Nephron progenitor cell (in vitro differentiated cells): Measurements from ENCODE around the gene GMDS.

Source experiments
- DNase-seq: peaks from one replicate; pipeline ENCODE4 v3.0.0; 2021
- H3K27ac Mint-ChIP-seq: 2 replicates; pipeline ENCODE4 v1.8.0; 2021; ENCODE audit warnings: mild to moderate bottlenecking, moderate library complexity, mixed read lengths
- H3K27me3 Mint-ChIP-seq: 2 replicates; pipeline ENCODE4 v1.8.0; 2021; ENCODE audit warnings: mild to moderate bottlenecking, low read depth, mixed read lengths; ENCODE audit not compliant: poor library complexity
- H3K36me3 Mint-ChIP-seq: 2 replicates; pipeline ENCODE4 v1.8.0; 2021; ENCODE audit warnings: low read depth, mixed read lengths
- H3K4me1 Mint-ChIP-seq: 2 replicates; pipeline ENCODE4 v1.8.0; 2021; ENCODE audit warnings: mixed read lengths
- H3K4me3 Mint-ChIP-seq: 2 replicates; pipeline ENCODE4 v1.8.0; 2021; ENCODE audit warnings: mild to moderate bottlenecking, moderate library complexity, mixed read lengths
- H3K9me3 Mint-ChIP-seq: 2 replicates; pipeline ENCODE4 v1.8.0; 2021; ENCODE audit warnings: mild to moderate bottlenecking, moderate library complexity, mixed read lengths
- CTCF ChIP-seq: fragments of 200-600 bp; sonication (generic); IDR thresholded peaks from 2 replicates; pipeline ENCODE4 v1.5.0; 2021; ENCODE audit warnings: antibody characterized with exemption

The GMDS gene

GRCh38 chr6:1597121-1597744 lies 648.2 kb downstream of the GMDS start:
- Mint-ChIP-seq H3K27me3 (peaks cover 25% of the 10 kb centered on the region), H3K9me3 (no peaks in the 10 kb centered on the region), H3K4me3 (peak overlapping the region; percentile 63), H3K36me3 (no peaks in the 10 kb centered on the region), H3K4me1 (peaks cover 61% of the 10 kb centered on the region), H3K27ac (no peak overlapping the region)
- no peak for TF ChIP-seq CTCF
- DNase-seq = no peak

GRCh38 chr6:1596088-1596852 lies 649.1 kb downstream of the GMDS start:
- Mint-ChIP-seq H3K27ac (no peak overlapping the region), H3K27me3 (peaks cover 32% of the 10 kb centered on the region), H3K4me3 (peak overlapping the region; percentile 41), H3K4me1 (peaks cover 60% of the 10 kb centered on the region), H3K36me3 (no peaks in the 10 kb centered on the region), H3K9me3 (no peaks in the 10 kb centered on the region)
- DNase-seq = peak; percentile 80
- TF ChIP-seq CTCF = peak; percentile 96

GRCh38 chr6:1595271-1596087 lies 649.9 kb downstream of the GMDS start:
- Mint-ChIP-seq H3K27me3 (peaks cover 31% of the 10 kb centered on the region), H3K4me1 (peaks cover 53% of the 10 kb centered on the region), H3K4me3 (no peak overlapping the region), H3K27ac (no peak overlapping the region), H3K9me3 (no peaks in the 10 kb centered on the region), H3K36me3 (no peaks in the 10 kb centered on the region)
- no peak for DNase-seq
- TF ChIP-seq CTCF = no peak

- H3K27me3 Mint-ChIP-seq = peaks cover 28% of the 10 kb centered on the region
- H3K9me3 Mint-ChIP-seq = no peaks in the 10 kb centered on the region
- no peak overlapping the region for H3K27ac Mint-ChIP-seq
- TF ChIP-seq CTCF = no peak
- no peak overlapping the region for H3K4me3 Mint-ChIP-seq
- H3K36me3 Mint-ChIP-seq = no peaks in the 10 kb centered on the region
- H3K4me1 Mint-ChIP-seq = peaks cover 44% of the 10 kb centered on the region
- DNase-seq = no peak
Measured at GRCh38 chr6:1594445-1595200, 650.8 kb downstream of the GMDS start.

GRCh38 chr6:1593958-1594314 lies 651.5 kb downstream of the GMDS start:
- peaks cover 39% of the 10 kb centered on the region for H3K4me1 Mint-ChIP-seq
- no peak for DNase-seq
- H3K36me3 Mint-ChIP-seq = no peaks in the 10 kb centered on the region
- peaks cover 24% of the 10 kb centered on the region for H3K27me3 Mint-ChIP-seq
- H3K27ac Mint-ChIP-seq = no peak overlapping the region
- no peak for TF ChIP-seq CTCF
- H3K9me3 Mint-ChIP-seq = peaks cover 4% of the 10 kb centered on the region
- no peak overlapping the region for H3K4me3 Mint-ChIP-seq
